Left lung (tissue), 14 donors: Measurements from ENCODE around the gene COL1A2. TPM values are rescaled to one million over a fixed set of nuclear protein-coding genes. Genes with fewer than 3 reads are reported as not detected.
A peak's percentile ranks its signal among the peaks of the same experiment; 100 is the strongest.

ENCODE experiments used
- ATAC-seq: fragments of 200-7000 bp; cut with Tn5 transposase; one replicate; pipeline ENCODE4 v1.9.1; 2020; ENCODE audit warnings: moderate library complexity
- DNase-seq, 4 donors: peaks; one replicate each; pipeline ENCODE4 v3.0.0-alpha.2; 2013 to 2020
- H3K27ac ChIP-seq, 2 donors: fragments of 200-600 bp; sonication (generic) in 1 of 2; one replicate each; pipeline versions ENCODE4 v1.5.0 to v1.8.0; 2020 to 2021
- H3K27me3 ChIP-seq, 2 donors: fragments of 200-600 bp; sonication (generic) in 1 of 2; one replicate each; pipeline versions ENCODE4 v1.5.0 to v1.8.0; 2020 to 2021
- H3K36me3 ChIP-seq, 2 donors: fragments of 200-600 bp; sonication (generic) in 1 of 2; one replicate each; pipeline versions ENCODE4 v1.5.0 to v1.8.0; 2020 to 2021
- H3K4me1 ChIP-seq, 2 donors: fragments of 200-600 bp; one replicate each; pipeline ENCODE4 v1.8.0; 2021
- H3K4me3 ChIP-seq, 2 donors: fragments of 200-600 bp; sonication (generic) in 1 of 2; one replicate each; pipeline versions ENCODE4 v1.5.0 to v1.8.0; 2020 to 2021; ENCODE audit warnings: mild to moderate bottlenecking in 1 of 2
- H3K9me3 ChIP-seq, 2 donors: fragments of 200-600 bp; sonication (generic) in 1 of 2; one replicate each; pipeline versions ENCODE4 v1.5.0 to v1.8.0; 2020 to 2021
- CTCF ChIP-seq, 2 donors: fragments of 200-600 bp; sonication (generic) in 1 of 2; IDR thresholded peaks; one replicate each; pipeline versions ENCODE4 v1.5.0 to v1.8.0; 2021; ENCODE audit warnings: antibody characterized with exemption in 2 of 2
- intact Hi-C, 2 donors: fragments of 100-400 bp; cut with DNase I; formaldehyde crosslinking; loops; one replicate each; pipeline versions ENCODE4 v1.11.2 to v1.14.2; 2022
- long read RNA-seq, 12 donors: library from polyadenylated mRNA in 2 of 12; unstranded in 2 of 12; transcript quantifications; one replicate each; pipeline ENCODE4 v2.0.0 and lab custom pipeline, GENCODE V29; 2019 to 2026
- polyA plus RNA-seq, 6 donors: library from polyadenylated mRNA; unstranded; fragments of 120-200 nt; gene quantifications; one replicate each; pipeline ENCODE4 v1.2.1, GENCODE V29; 2013; ENCODE audit not compliant: insufficient read length in 6 of 6
- total RNA-seq, 2 donors: library from RNA; stranded (reverse); fragmentation: NEBNext Ultra II Directional; extraction: Animal tissue kit (Norgen Biotek cat#: 25700); gene quantifications; one replicate each; pipeline ENCODE4 v1.2.1, GENCODE V29; 2021
- donor health status: DM: no; HTN: yes; CAD: no.
- donor health status: DM: no; HTN: no; CAD: no.

COL1A2 gene
- total RNA-seq (1,000 to 10,000 TPM in 1 of 2 donors, 100 to 1,000 TPM in 1; 859 to 3,050 TPM), polyA plus RNA-seq (1,000 to 10,000 TPM; 1,023 to 1,324 (median 1,195) TPM)
- long read RNA-seq, donor 1, transcript COL1A2-205 (4 exons, 656 nt), result minor isoform, 14 of 695 reads
- long read RNA-seq, donor 1, transcript COL1A2-203 (4 exons, 1,123 nt), result major isoform, 17 of 695 reads
- long read RNA-seq, donor 1, partial matches to known transcripts, result 594 of 695 reads
- long read RNA-seq, donor 1, other reads (novel, unspliced or antisense), result 64 of 695 reads
- long read RNA-seq, donor 2, transcript COL1A2-205 (4 exons, 656 nt), result minor isoform, 14 of 464 reads
- long read RNA-seq, donor 2, transcript COL1A2-203 (4 exons, 1,123 nt), result major isoform, 21 of 464 reads
- long read RNA-seq, donor 2, partial matches to known transcripts, result 368 of 464 reads
- long read RNA-seq, donor 2, other reads (novel, unspliced or antisense), result 59 of 464 reads
- long read RNA-seq, donor 3, transcript COL1A2-205 (4 exons, 656 nt), result minor isoform, 5 of 209 reads
- long read RNA-seq, donor 3, transcript COL1A2-203 (4 exons, 1,123 nt), result major isoform, 9 of 209 reads
- long read RNA-seq, donor 3, partial matches to known transcripts, result 136 of 209 reads
- long read RNA-seq, donor 3, other reads (novel, unspliced or antisense), result 56 of 209 reads
- long read RNA-seq, donor 4, transcript COL1A2-203 (4 exons, 1,123 nt), result major isoform, 12 of 497 reads
- long read RNA-seq, donor 4, partial matches to known transcripts, result 253 of 497 reads
- long read RNA-seq, donor 4, other reads (novel, unspliced or antisense), result 232 of 497 reads
- long read RNA-seq, donor 5, transcript COL1A2-203 (4 exons, 1,123 nt), result major isoform, 16 of 544 reads
- long read RNA-seq, donor 5, transcript COL1A2-205 (4 exons, 656 nt), result minor isoform, 7 of 544 reads
- long read RNA-seq, donor 5, partial matches to known transcripts, result 472 of 544 reads
- long read RNA-seq, donor 5, other reads (novel, unspliced or antisense), result 42 of 544 reads
- long read RNA-seq, donor 6, transcript COL1A2-205 (4 exons, 656 nt), result minor isoform, 5 of 154 reads
- long read RNA-seq, donor 6, transcript COL1A2-203 (4 exons, 1,123 nt), result major isoform, 9 of 154 reads
- long read RNA-seq, donor 6, partial matches to known transcripts, result 94 of 154 reads
- long read RNA-seq, donor 6, other reads (novel, unspliced or antisense), result 44 of 154 reads
- long read RNA-seq, donor 7, transcript COL1A2-203 (4 exons, 1,123 nt), result major isoform, 9 of 141 reads
- long read RNA-seq, donor 7, partial matches to known transcripts, result 125 of 141 reads
- long read RNA-seq, donor 7, other reads (novel, unspliced or antisense), result 7 of 141 reads
- long read RNA-seq, donor 8, transcript COL1A2-203 (4 exons, 1,123 nt), result major isoform, 18 of 790 reads
- long read RNA-seq, donor 8, transcript COL1A2-205 (4 exons, 656 nt), result minor isoform, 8 of 790 reads
- long read RNA-seq, donor 8, partial matches to known transcripts, result 732 of 790 reads
- long read RNA-seq, donor 8, other reads (novel, unspliced or antisense), result 28 of 790 reads
- long read RNA-seq, donor 9, result 0 reads
- long read RNA-seq, donor 10, partial matches to known transcripts, result 31 of 48 reads
- long read RNA-seq, donor 10, other reads (novel, unspliced or antisense), result 14 of 48 reads
- long read RNA-seq, donor 11, transcript COL1A2-203 (4 exons, 1,123 nt), result major isoform, 10 of 187 reads
- long read RNA-seq, donor 11, partial matches to known transcripts, result 152 of 187 reads
- long read RNA-seq, donor 11, other reads (novel, unspliced or antisense), result 21 of 187 reads
- long read RNA-seq, donor 12, transcript COL1A2-205 (4 exons, 656 nt), result minor isoform, 9 of 400 reads
- long read RNA-seq, donor 12, transcript COL1A2-203 (4 exons, 1,123 nt), result major isoform, 14 of 400 reads
- long read RNA-seq, donor 12, partial matches to known transcripts, result 333 of 400 reads
- long read RNA-seq, donor 12, other reads (novel, unspliced or antisense), result 39 of 400 reads

- ATAC-seq (peak; percentile 83), DNase-seq (peak; percentile 68 to 93 (median 86))
- Histone ChIP-seq H3K4me3 (peak within 1 kb of the TSS; percentile 31 to 38), H3K4me1 (peaks cover 0 to 4% of the 10 kb centered on the region in 2 donors), H3K27me3 (peaks cover 0 to 28% of the 10 kb centered on the region in 2 donors), H3K27ac (peak within 1 kb of the TSS; percentile 63 to 91), H3K36me3 (no peaks in the 10 kb centered on the region), H3K9me3 (no peaks in the 10 kb centered on the region)
- TF ChIP-seq CTCF (IDR thresholded peaks at IDR 0.05), result no peak
- intact Hi-C loops, result loop anchor here in 1 of 2 donors (5.0 kb wide), 1 partner anchor 97 kb away; no protein-coding TSS in a partner anchor
These were observed at the start of gene COL1A2 for GRCh38 chr7:94394437-94395140. Gene COL1A2 (plus strand): TSS chr7:94394895. CDS start chr7:94395032, 137 bp downstream.

GRCh38 chr7:94345907-94346306, 48.8 kb upstream of the COL1A2 start:
- ATAC-seq (no peak), DNase-seq (no peak)
- Histone ChIP-seq H3K9me3 (no peaks in the 10 kb centered on the region), H3K4me3 (no peak overlapping the region), H3K27me3 (no peaks in the 10 kb centered on the region), H3K4me1 (no peaks in the 10 kb centered on the region), H3K27ac (no peak overlapping the region), H3K36me3 (no peaks in the 10 kb centered on the region)
- TF ChIP-seq CTCF (IDR thresholded peaks at IDR 0.05), result no peak
- intact Hi-C loops, result no loop called here

- Histone ChIP-seq H3K4me3 (no peak overlapping the region), H3K9me3 (no peaks in the 10 kb centered on the region), H3K36me3 (no peaks in the 10 kb centered on the region), H3K27me3 (no peaks in the 10 kb centered on the region), H3K4me1 (no peaks in the 10 kb centered on the region), H3K27ac (peak overlapping the region; percentile 45 to 67)
- intact Hi-C loops, result no loop called here
- no peak for TF ChIP-seq CTCF (IDR thresholded peaks at IDR 0.05)
- ATAC-seq (peak; percentile 82), DNase-seq (peak in 2 of 4 donors; percentile 75 to 86)
These were observed 46.6 kb upstream of the COL1A2 start for GRCh38 chr7:94348142-94348541.

GRCh38 chr7:94350734-94351133, 44.0 kb upstream of the COL1A2 start:
- DNase-seq, result no peak

More at GRCh38 chr7:94350734-94351133, 44.0 kb upstream of the COL1A2 start:
- Histone ChIP-seq H3K27ac (no peak overlapping the region), H3K9me3 (no peaks in the 10 kb centered on the region), H3K36me3 (no peaks in the 10 kb centered on the region), H3K4me3 (no peak overlapping the region), H3K4me1 (no peaks in the 10 kb centered on the region), H3K27me3 (no peaks in the 10 kb centered on the region)
- no peak for ATAC-seq
- intact Hi-C loops, result no loop called here
- TF ChIP-seq CTCF (IDR thresholded peaks at IDR 0.05), result no peak
